ENCODE results near the gene SLC35D3. TPM values are rescaled to one million over a fixed set of nuclear protein-coding genes. Genes with fewer than 3 reads are reported as not detected.
"Not testable (repeated sequence)": the region's sequence is repeated elsewhere in the genome, so short reads cannot be mapped to it uniquely, and the experiment has no call there.

SLC35D3 gene
- total and polyA plus RNA-seq, 3 experiments from 2014 or later: not detected

DNA sequence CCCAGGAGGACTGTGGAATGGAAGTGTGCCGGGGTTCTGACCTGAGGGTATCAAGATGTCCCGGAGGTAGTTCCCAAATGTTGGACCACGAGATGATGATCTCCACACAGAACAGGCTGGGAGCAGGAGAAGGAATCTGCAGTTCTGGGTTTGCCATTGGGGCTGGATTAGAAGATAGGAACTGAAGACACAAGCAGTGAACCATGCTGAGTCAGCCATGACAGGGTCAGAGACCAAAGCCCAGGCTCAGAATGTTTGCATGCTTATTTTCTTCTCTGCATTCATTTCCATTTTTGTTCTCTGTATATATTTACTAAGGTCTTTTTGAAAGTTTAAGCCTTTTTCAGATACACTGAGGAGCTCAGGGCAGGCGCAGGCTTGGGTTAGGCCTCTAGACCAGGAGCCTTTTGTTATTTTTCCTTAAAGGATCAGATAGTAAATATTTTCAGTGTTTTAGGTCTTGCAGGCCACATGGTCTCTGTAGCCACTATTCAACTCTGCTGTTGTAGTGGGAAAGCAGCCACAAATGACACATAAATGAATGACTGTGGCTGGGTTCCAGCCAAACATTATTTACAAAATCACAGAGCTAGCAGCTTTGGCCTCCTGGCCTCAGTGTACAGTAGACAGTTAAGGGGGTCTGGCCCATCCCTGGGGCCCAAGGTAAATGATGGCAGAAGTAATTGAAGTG is 28.5 kb downstream of the SLC35D3 start:
- Mint-ChIP-seq H3K4me1 (no peaks in the 10 kb centered on the region), H3K9me3 (peaks cover 0 to 3% (median 2%) of the 10 kb centered on the region in 5 donors), H3K36me3 (peaks cover 0 to 16% (median 4%) of the 10 kb centered on the region in 3 donors), H3K27ac (no peak overlapping the region), H3K4me3 (no peak overlapping the region), H3K27me3 (peaks cover 7 to 33% of the 10 kb centered on the region in 2 donors)
- no peaks in the 10 kb centered on the region for H3K27me3 ChIP-seq (ENCODE audit: insufficient read depth, low read length, poor library complexity, severe bottlenecking)
- no peak overlapping the region for H3K4me3 ChIP-seq (ENCODE audit: low read length)
- ChIA-PET CTCF (no interaction called here), POLR2A (no interaction called here)
- no peak overlapping the region for H3K27ac ChIP-seq (ENCODE audit: low read depth, low read length)
- H3K9me3 ChIP-seq (ENCODE audit: low read length): no peaks in the 10 kb centered on the region
- no peaks in the 10 kb centered on the region for H3K4me1 ChIP-seq (ENCODE audit: insufficient read depth, low read length)
- no peaks in the 10 kb centered on the region for H3K36me3 ChIP-seq (ENCODE audit: insufficient read depth, low read length)
- DNase-seq: no peak

DNA sequence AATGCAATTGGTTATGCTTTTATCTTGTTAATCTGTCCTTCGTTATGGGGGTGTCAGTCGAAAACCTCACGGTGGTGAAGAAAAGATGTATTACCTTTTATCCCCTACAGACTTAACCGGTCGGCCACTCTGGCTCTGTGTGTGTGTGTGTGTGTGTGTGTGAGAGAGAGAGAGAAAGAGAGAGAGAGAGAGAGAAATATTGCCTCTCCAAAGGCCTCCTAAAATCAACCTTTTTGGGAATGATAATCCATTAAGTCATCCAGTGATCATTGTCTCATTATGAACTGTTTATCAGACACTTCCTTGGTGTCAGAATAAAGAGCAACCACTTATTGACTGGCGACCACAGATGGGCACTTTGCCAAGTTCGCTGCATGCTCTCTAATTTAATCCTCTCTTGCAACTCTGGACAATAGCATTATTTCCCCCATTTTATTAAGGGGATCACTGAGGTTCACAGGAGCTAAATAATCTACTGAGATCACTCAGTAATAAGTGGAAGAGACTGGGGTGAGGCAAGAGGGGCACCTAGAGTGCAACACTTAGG is 30.7 kb downstream of the SLC35D3 start:
- peaks cover 0 to 5% (median 3%) of the 10 kb centered on the region in 3 donors for H3K4me1 Mint-ChIP-seq
- H3K4me1 ChIP-seq (ENCODE audit: insufficient read depth, low read length): no peaks in the 10 kb centered on the region
- ChIA-PET POLR2A (no interaction called here), CTCF (no interaction called here)
- no peak overlapping the region for H3K27ac Mint-ChIP-seq
- no peak overlapping the region for H3K27ac ChIP-seq (ENCODE audit: low read depth, low read length)
- peaks cover 0 to 10% (median 3%) of the 10 kb centered on the region in 3 donors for H3K36me3 Mint-ChIP-seq
- H3K9me3 ChIP-seq (ENCODE audit: low read length): no peaks in the 10 kb centered on the region
- peaks cover 0 to 3% (median 2%) of the 10 kb centered on the region in 5 donors for H3K9me3 Mint-ChIP-seq
- H3K4me3 Mint-ChIP-seq: no peak overlapping the region
- H3K36me3 ChIP-seq (ENCODE audit: insufficient read depth, low read length): no peaks in the 10 kb centered on the region
- H3K27me3 ChIP-seq (ENCODE audit: insufficient read depth, low read length, poor library complexity, severe bottlenecking): no peaks in the 10 kb centered on the region
- no peak overlapping the region for H3K4me3 ChIP-seq (ENCODE audit: low read length)
- no peak for DNase-seq
- peaks cover 8 to 24% of the 10 kb centered on the region in 2 donors for H3K27me3 Mint-ChIP-seq

DNA sequence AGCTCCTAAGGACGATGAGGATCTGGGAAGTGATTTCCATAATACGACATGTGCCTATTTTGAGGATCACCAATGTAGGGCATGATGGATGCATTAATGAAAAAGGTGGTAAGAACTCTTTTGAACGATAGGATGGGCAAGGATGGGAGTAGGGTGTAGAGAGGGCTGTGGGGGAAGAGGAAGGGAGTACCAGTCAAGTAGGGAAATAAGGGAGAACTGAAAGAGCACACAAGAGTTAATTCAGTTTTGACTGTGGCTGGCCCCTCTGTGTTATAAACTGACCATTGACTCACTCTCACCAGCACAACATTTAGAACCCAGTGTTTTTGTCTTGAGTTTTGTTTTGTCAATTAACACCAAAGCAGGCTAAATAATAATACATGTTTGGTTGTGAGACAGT is 33.0 kb downstream of the SLC35D3 start:
- no peak overlapping the region for H3K4me3 Mint-ChIP-seq
- ChIA-PET CTCF (interaction anchor here (1.6 kb wide), 1 partner anchor 14 kb away, joined by 3 read pairs; no protein-coding TSS in a partner anchor), POLR2A (no interaction called here)
- H3K9me3 Mint-ChIP-seq: no peaks in the 10 kb centered on the region
- H3K9me3 ChIP-seq (ENCODE audit: low read length): no peaks in the 10 kb centered on the region
- H3K36me3 Mint-ChIP-seq: no peaks in the 10 kb centered on the region
- peak overlapping the region in 1 of 8 donors; percentile 16 for H3K27ac Mint-ChIP-seq
- no peaks in the 10 kb centered on the region for H3K4me1 ChIP-seq (ENCODE audit: insufficient read depth, low read length)
- no peaks in the 10 kb centered on the region for H3K36me3 ChIP-seq (ENCODE audit: insufficient read depth, low read length)
- no peak for DNase-seq
- peaks cover 15 to 39% of the 10 kb centered on the region in 2 donors for H3K27me3 Mint-ChIP-seq
- no peaks in the 10 kb centered on the region for H3K27me3 ChIP-seq (ENCODE audit: insufficient read depth, low read length, poor library complexity, severe bottlenecking)
- no peak overlapping the region for H3K4me3 ChIP-seq (ENCODE audit: low read length)
- H3K27ac ChIP-seq (ENCODE audit: low read depth, low read length): no peak overlapping the region
- peaks cover 0 to 5% (median 3%) of the 10 kb centered on the region in 3 donors for H3K4me1 Mint-ChIP-seq

DNA sequence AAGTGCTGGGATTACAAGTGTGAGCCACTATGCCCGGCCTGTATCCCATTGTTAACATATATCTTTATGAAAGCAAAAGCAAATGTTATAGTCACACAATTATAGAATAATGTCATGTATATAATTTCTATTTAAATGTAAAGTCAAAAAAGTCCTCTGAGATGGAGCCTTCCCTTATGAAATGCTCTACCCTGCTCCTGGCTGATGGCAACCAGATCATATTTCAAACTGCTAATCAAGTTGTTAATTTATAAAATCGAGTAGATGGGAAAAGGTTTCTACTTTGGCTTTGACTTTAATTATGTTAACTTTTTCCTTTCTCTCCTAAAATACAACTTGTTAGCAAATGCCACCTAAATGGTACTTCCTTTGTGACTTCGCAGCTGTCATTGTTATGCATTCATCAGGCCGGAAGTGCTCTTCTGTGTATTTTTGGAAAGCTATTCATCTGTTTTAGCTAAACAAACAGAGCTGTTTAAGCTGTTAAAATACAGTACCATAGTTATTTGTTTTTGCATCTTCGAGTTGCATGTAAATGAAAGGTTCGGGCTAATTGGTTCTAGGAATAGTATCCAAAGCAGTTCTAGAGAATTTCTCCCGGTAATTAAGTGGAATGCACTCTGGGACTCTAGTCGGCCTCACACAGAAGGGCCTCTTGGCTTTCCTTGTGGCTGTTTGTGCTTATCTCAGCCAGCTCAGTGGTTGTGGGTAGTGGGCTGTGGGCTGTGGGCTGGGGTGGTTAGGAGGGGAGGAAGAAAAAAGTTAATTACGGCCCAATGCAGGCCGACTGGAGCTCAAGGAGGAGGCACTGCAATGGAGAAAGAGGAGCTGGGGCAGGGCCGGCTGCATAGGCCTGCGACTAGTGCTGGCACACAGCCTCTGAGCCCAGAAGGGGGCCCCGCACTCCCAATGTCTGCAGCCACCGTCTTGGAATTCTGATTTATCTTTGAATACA is 34.8 kb downstream of the SLC35D3 start:
- H3K9me3 ChIP-seq (ENCODE audit: low read length): no peaks in the 10 kb centered on the region
- no peak overlapping the region for H3K4me3 ChIP-seq (ENCODE audit: low read length)
- Mint-ChIP-seq H3K27ac (no peak overlapping the region), H3K4me3 (peak overlapping the region in 1 of 7 donors; percentile 69), H3K36me3 (no peaks in the 10 kb centered on the region), H3K9me3 (no peaks in the 10 kb centered on the region), H3K27me3 (peaks cover 14 to 44% of the 10 kb centered on the region in 2 donors), H3K4me1 (peaks cover 0 to 5% (median 3%) of the 10 kb centered on the region in 3 donors)
- ChIA-PET CTCF (interaction anchor here (0.5 kb wide), 1 partner anchor 85 kb away, joined by 3 read pairs; no protein-coding TSS in a partner anchor), POLR2A (no interaction called here)
- no peak for DNase-seq
- H3K27me3 ChIP-seq (ENCODE audit: insufficient read depth, low read length, poor library complexity, severe bottlenecking): no peaks in the 10 kb centered on the region
- no peak overlapping the region for H3K27ac ChIP-seq (ENCODE audit: low read depth, low read length)
- no peaks in the 10 kb centered on the region for H3K36me3 ChIP-seq (ENCODE audit: insufficient read depth, low read length)
- no peaks in the 10 kb centered on the region for H3K4me1 ChIP-seq (ENCODE audit: insufficient read depth, low read length)

DNA sequence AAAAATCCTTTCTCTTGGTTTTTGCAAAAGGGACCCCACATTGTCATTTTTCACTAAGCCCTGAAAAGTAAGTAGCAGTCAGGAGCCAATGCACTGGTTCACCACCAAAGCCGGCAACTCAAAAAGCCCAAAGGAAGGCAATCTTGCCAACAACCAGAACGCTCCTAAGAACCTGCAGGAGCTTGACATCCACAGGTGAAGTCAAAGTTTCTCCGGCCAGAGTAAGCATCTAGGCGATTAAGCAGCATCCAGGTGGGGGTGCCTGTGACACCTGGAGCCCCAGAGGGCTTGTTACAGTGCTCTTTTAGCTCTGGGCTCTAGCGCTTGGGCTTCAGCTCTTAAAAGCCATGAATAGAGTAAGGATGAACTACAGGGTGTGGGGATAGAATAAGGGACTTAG is 36.1 kb downstream of the SLC35D3 start:
- POLR2A ChIA-PET: no interaction called here
- H3K4me1 ChIP-seq (ENCODE audit: insufficient read depth, low read length): no peaks in the 10 kb centered on the region
- no peaks in the 10 kb centered on the region for H3K9me3 ChIP-seq (ENCODE audit: low read length)
- Mint-ChIP-seq H3K27me3 (peaks cover 12 to 43% of the 10 kb centered on the region in 2 donors), H3K9me3 (no peaks in the 10 kb centered on the region), H3K27ac (no peak overlapping the region), H3K4me1 (peaks cover 0 to 5% (median 3%) of the 10 kb centered on the region in 3 donors), H3K36me3 (no peaks in the 10 kb centered on the region), H3K4me3 (no peak overlapping the region)
- H3K27me3 ChIP-seq (ENCODE audit: insufficient read depth, low read length, poor library complexity, severe bottlenecking): no peaks in the 10 kb centered on the region
- H3K4me3 ChIP-seq (ENCODE audit: low read length): no peak overlapping the region
- CTCF ChIA-PET: no interaction called here
- DNase-seq: no peak
- H3K36me3 ChIP-seq (ENCODE audit: insufficient read depth, low read length): no peaks in the 10 kb centered on the region
- no peak overlapping the region for H3K27ac ChIP-seq (ENCODE audit: low read depth, low read length)

DNA sequence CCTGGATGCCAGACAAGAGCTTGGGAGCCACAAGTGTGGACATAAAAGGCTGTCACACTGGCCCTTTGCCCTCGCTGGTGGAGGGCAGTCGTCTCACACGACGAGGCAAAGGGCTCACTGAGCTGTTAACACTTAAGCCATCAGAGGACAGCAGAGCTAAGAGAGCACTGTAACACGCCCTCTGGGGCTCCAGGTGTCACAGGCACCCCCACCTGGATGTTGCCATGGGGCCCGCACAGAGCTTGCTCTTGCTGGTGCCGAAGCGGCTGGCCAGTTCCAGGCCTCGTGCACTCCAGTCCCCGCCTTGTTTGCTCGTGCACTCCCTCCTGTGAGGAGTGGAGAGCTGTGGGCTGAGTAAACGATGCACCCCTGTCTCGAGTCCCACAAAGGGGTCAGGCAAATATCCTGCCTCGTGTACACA is 37.4 kb downstream of the SLC35D3 start:
- Histone ChIP-seq H3K27me3 (ENCODE audit: insufficient read depth, low read length, poor library complexity, severe bottlenecking) (no peaks in the 10 kb centered on the region), H3K9me3 (ENCODE audit: low read length) (no peaks in the 10 kb centered on the region), H3K27ac (ENCODE audit: low read depth, low read length) (no peak overlapping the region), H3K36me3 (ENCODE audit: insufficient read depth, low read length) (no peaks in the 10 kb centered on the region), H3K4me3 (ENCODE audit: low read length) (no peak overlapping the region), H3K4me1 (ENCODE audit: insufficient read depth, low read length) (no peaks in the 10 kb centered on the region)
- POLR2A ChIA-PET: no interaction called here
- CTCF ChIA-PET: no interaction called here
- H3K27me3 Mint-ChIP-seq: peaks cover 12 to 41% of the 10 kb centered on the region in 2 donors
- peaks cover 0 to 5% (median 3%) of the 10 kb centered on the region in 3 donors for H3K4me1 Mint-ChIP-seq
- no peak for DNase-seq
- H3K9me3 Mint-ChIP-seq: no peaks in the 10 kb centered on the region
- H3K4me3 Mint-ChIP-seq: no peak overlapping the region
- H3K27ac Mint-ChIP-seq: no peak overlapping the region
- H3K36me3 Mint-ChIP-seq: no peaks in the 10 kb centered on the region

DNA sequence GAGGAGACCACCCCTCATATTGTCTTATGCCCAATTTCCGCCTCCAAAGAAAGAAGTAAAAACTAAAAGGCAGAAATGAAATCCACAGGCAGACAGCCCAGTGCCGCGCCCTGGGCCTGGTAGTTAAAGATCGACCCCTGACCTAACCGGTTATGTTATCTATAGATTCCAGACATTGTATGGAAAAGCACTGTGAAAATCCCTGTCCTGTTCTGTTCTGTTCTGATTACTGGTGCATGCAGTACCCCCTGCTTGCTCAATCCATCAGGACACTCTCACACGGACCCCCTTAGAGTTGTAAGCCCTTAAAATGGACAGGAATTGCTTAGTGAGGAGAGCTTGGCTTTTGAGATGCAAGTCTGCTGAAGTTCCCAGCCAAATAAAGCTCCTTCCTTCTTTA is 37.8 kb downstream of the SLC35D3 start:
- DNase-seq; CTCF ChIA-PET; H3K9me3 ChIP-seq (ENCODE audit: low read length); H3K27me3 ChIP-seq (ENCODE audit: insufficient read depth, low read length, poor library complexity, severe bottlenecking); POLR2A ChIA-PET; H3K4me3 Mint-ChIP-seq; H3K27ac Mint-ChIP-seq; H3K4me1 Mint-ChIP-seq; H3K36me3 ChIP-seq (ENCODE audit: insufficient read depth, low read length); H3K36me3 Mint-ChIP-seq; H3K4me3 ChIP-seq (ENCODE audit: low read length); H3K9me3 Mint-ChIP-seq; H3K27ac ChIP-seq (ENCODE audit: low read depth, low read length); H3K4me1 ChIP-seq (ENCODE audit: insufficient read depth, low read length): not testable (repeated sequence)
- peaks cover 9 to 41% of the 10 kb centered on the region in 2 donors for H3K27me3 Mint-ChIP-seq

DNA sequence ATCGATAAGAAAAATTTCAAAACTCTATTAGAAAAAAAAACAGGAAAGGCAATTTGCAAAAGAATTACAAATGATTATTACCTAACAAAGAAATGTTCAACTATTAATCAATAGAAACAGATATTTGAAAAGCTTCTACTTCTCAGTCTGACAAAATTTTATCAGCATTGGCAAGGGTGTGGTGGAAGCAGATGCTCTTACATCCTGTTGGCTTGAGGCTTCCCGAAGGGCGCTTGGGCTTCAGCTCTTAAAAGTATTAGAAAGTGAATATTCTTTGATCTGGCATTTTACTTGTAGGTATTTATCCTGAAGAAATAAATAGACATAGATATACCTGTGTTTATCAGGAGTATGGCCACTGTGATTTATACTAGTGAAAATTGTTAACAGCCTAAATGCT is 38.7 kb downstream of the SLC35D3 start:
- no peaks in the 10 kb centered on the region for H3K9me3 Mint-ChIP-seq
- no peaks in the 10 kb centered on the region for H3K9me3 ChIP-seq (ENCODE audit: low read length)
- no peak overlapping the region for H3K4me3 Mint-ChIP-seq
- H3K27ac ChIP-seq (ENCODE audit: low read depth, low read length): no peak overlapping the region
- no peaks in the 10 kb centered on the region for H3K27me3 ChIP-seq (ENCODE audit: insufficient read depth, low read length, poor library complexity, severe bottlenecking)
- H3K36me3 ChIP-seq (ENCODE audit: insufficient read depth, low read length): no peaks in the 10 kb centered on the region
- no peak overlapping the region for H3K4me3 ChIP-seq (ENCODE audit: low read length)
- H3K4me1 ChIP-seq (ENCODE audit: insufficient read depth, low read length): no peaks in the 10 kb centered on the region
- CTCF ChIA-PET: interaction anchor here (0.7 to 1.8 kb wide), 2 partner anchors 10 to 681 kb away, joined by 3 to 5 read pairs; no protein-coding TSS in a partner anchor
- peaks cover 0 to 5% (median 3%) of the 10 kb centered on the region in 3 donors for H3K4me1 Mint-ChIP-seq
- DNase-seq: no peak
- H3K27ac Mint-ChIP-seq: no peak overlapping the region
- POLR2A ChIA-PET: no interaction called here
- H3K36me3 Mint-ChIP-seq: no peaks in the 10 kb centered on the region
- peaks cover 9 to 37% of the 10 kb centered on the region in 2 donors for H3K27me3 Mint-ChIP-seq
